ENCODE measurements around the gene TBL1XR1. TPM values are rescaled to one million over a fixed set of nuclear protein-coding genes. Genes with fewer than 3 reads are reported as not detected.
"Not testable (repeated sequence)": the region's sequence is repeated elsewhere in the genome, so short reads cannot be mapped to it uniquely, and the experiment has no call there.

Gene TBL1XR1
- total RNA-seq, 2 experiments from 2014 or later = 143 to 214 TPM

DNA sequence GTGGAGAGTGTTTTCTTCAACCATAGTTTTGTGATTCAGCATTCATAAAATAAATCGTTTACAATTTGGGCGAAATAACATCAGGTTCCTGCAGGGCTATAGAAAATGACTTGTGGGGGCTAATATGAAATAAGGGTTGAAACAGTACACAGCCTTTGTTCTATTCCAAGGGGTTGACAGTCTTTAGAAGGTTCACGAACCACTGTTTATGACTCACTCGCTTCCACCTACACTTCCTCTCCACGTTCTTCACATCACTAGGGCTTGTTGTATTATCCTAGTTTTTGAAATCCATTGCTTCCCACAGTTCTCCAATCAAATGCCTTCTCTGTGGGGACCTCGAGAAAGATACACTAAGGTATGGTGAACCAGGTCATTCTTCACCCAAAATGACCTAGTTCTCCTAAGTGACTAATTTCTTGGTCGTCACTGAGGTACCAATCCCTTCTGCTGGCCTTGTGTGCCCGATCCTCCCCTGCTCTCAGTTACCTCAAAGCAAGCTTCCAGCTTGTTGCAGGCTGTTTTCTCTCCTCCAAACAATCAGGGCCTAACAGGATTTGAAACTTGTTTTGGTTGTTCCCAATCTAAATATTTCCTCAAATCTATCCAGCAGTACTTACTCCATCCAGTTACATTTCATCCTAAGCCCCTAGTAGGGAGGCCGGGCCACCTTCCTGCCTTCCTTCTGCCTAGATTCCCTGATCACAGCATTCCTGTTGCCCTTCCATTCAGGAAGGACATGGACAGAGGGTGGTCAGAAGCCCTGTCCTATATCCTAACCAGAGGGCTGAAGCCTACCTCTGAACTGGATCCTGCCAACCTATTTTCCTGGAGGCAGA lies 23.1 kb upstream of the TBL1XR1 start:
- Mint-ChIP-seq H3K4me3 (no peak overlapping the region), H3K27ac (no peak overlapping the region), H3K36me3 (no peaks in the 10 kb centered on the region), H3K27me3 (no peaks in the 10 kb centered on the region), H3K9me3 (ENCODE audit: low read depth) (no peaks in the 10 kb centered on the region), H3K4me1 (peaks cover 14% of the 10 kb centered on the region)
- ATAC-seq = no peak
- DNase-seq = no peak
- CTCF ChIA-PET = no interaction called here

- Mint-ChIP-seq H3K9me3 (ENCODE audit: low read depth) (no peaks in the 10 kb centered on the region), H3K36me3 (no peaks in the 10 kb centered on the region), H3K4me1 (peaks cover 6% of the 10 kb centered on the region), H3K27ac (no peak overlapping the region), H3K4me3 (no peak overlapping the region), H3K27me3 (no peaks in the 10 kb centered on the region)
- CTCF ChIA-PET = no interaction called here
- ATAC-seq (no peak), DNase-seq (no peak)
Measured at GRCh38 chr3:177213801-177214535, 16.7 kb upstream of the TBL1XR1 start.

DNA sequence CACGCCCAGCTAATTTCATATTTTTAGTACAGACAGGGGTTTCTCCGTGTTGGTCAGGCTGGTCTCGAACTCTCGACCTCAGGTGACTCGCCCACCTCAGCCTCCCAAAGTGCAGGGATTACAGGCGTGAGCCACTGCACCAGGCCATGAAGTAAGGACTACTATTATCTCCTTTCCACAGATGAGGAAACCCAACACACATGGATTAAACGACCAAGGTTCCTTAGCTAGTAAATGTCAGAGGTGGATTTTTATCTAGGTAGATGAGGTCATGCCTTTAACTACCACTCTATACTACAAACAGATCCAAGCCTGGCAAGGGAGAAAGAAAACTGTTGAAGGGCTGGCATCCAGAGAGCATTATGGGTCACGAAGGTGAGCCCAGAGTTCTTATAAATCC lies 15.5 kb upstream of the TBL1XR1 start:
- Mint-ChIP-seq H3K27ac (no peak overlapping the region), H3K9me3 (ENCODE audit: low read depth) (no peaks in the 10 kb centered on the region), H3K4me1 (peaks cover 6% of the 10 kb centered on the region), H3K27me3 (no peaks in the 10 kb centered on the region), H3K36me3 (no peaks in the 10 kb centered on the region), H3K4me3 (no peak overlapping the region)
- ATAC-seq = no peak
- no peak for DNase-seq
- CTCF ChIA-PET = no interaction called here

GRCh38 chr3:177212278-177212610 lies 15.0 kb upstream of the TBL1XR1 start:
- Mint-ChIP-seq H3K27ac (no peak overlapping the region), H3K9me3 (ENCODE audit: low read depth) (no peaks in the 10 kb centered on the region), H3K4me1 (peaks cover 6% of the 10 kb centered on the region), H3K36me3 (no peaks in the 10 kb centered on the region), H3K4me3 (no peak overlapping the region), H3K27me3 (no peaks in the 10 kb centered on the region)
- ATAC-seq (peak; percentile 20), DNase-seq (no peak)
- CTCF ChIA-PET = no interaction called here

DNA sequence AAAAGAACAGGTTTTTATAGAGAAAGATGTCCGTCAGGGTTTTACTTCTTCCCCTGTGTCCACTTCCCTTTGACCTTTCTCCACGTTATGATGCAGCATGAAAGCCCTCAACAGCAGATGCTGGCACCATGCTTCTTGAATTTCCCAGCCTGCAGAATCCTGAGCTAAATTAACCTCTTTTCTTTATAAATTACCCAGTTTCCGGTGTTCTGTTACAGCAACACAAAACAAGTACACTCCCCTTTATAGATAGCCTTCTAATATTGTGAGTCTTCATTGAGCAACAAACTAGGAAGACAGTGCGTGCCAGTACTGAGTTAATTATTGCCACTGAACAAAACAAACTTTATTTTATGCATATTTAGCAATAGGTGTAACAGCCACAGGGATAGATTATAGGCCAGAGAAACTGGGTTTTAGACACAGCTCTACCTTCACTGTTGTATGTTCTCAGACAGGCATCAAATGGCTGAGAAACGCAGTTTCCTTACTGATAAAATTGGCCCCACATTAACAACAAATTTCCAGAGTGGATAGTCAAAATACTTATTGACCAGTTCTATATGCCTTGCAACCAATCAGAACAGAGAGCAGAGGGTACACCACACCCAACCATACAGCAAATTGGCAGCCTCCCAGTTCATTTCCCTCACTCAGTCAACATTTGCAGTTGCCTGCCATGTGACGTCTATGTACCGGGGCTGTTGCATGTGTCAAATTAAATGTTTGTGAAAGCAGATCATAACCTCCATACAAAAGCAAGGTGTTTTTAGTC lies 14.4 kb upstream of the TBL1XR1 start:
- Mint-ChIP-seq H3K4me1 (peaks cover 9% of the 10 kb centered on the region), H3K27me3 (no peaks in the 10 kb centered on the region), H3K4me3 (no peak overlapping the region), H3K9me3 (ENCODE audit: low read depth) (no peaks in the 10 kb centered on the region), H3K36me3 (no peaks in the 10 kb centered on the region), H3K27ac (no peak overlapping the region)
- no peak for ATAC-seq
- CTCF ChIA-PET = no interaction called here
- DNase-seq = no peak

DNA sequence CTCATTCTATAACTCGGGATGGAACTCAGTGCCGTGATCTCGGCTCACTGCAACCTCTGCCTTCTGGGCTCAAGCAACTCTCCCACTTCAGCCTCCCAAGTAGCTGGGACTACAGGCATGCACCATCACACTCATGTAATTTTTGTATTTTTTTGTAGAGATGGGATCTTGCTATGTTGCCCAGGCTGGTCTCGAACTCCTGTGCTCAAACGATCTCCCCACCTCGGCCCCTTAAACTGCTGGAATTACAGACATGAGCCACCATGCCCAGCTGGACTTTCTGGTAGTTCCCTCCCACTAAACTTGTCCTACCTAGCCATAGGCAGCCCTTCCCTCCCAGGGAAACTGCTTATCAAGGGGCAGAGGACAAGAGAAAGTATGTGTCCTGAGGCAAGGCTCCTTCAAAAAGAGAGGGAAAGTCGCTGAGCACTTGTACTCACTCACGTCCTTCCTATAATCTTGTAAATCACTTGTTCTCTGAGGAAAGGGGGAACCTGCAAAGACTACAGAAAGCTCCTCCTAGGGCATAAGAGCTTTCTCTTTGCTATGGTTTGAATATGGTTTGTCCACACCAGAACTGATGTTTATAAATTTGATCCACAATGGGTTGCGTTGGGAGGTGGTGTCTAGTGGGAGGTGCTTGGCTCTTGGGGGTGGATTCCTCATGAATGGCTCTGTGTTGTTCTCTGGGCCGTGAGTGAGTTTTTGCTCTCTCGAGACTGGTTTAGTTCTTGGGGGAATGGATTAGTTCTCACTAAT lies 13.6 kb upstream of the TBL1XR1 start:
- Mint-ChIP-seq H3K36me3 (no peaks in the 10 kb centered on the region), H3K9me3 (ENCODE audit: low read depth) (no peaks in the 10 kb centered on the region), H3K27ac (no peak overlapping the region), H3K27me3 (no peaks in the 10 kb centered on the region), H3K4me1 (peaks cover 16% of the 10 kb centered on the region), H3K4me3 (no peak overlapping the region)
- CTCF ChIA-PET = no interaction called here
- ATAC-seq = no peak
- DNase-seq = no peak

DNA sequence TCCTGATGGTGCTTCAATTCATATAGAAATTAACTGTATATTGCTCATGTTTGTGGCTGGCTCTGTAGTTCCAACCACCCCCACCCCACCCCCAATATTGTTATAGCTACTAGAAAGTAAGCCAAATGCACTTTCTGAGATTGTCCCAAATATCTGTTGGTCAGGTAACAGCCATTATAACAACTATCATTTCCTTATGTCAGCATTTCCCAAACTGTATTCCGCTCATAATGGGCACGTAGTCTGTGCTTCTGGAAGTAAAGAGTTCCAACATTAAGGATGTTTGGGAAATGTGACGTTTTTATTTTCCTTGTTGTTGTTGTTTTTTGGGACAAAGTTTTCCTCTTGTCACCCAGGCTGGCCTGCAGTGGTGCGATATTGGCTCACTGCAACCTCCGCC lies 12.2 kb upstream of the TBL1XR1 start:
- Mint-ChIP-seq H3K4me3 (no peak overlapping the region), H3K27me3 (no peaks in the 10 kb centered on the region), H3K27ac (no peak overlapping the region), H3K36me3 (no peaks in the 10 kb centered on the region), H3K9me3 (ENCODE audit: low read depth) (no peaks in the 10 kb centered on the region), H3K4me1 (peaks cover 17% of the 10 kb centered on the region)
- no peak for ATAC-seq
- DNase-seq = no peak
- CTCF ChIA-PET = interaction anchor here (1.3 kb wide), 1 partner anchor 149 kb away, joined by 3 read pairs; no protein-coding TSS in a partner anchor

DNA sequence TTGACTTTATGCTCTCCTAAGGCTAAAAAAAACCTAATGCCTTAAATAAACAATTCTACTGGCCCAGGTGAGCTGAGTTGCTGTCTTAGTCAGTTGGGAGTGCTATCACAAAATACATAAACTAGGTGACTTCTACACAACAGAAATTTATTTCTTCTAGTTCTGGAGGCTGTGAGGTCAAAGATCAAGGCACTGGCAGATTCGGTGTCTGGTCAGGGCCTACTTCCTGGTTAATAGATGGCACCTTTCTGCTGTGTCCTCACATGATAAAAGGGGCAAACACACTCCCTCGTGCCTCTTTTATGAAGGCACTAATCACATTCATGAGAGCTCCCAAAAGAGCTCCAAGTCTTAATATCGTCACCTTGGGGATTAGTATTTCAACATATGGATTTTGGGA lies 11.5 kb upstream of the TBL1XR1 start:
- Mint-ChIP-seq H3K36me3 (no peaks in the 10 kb centered on the region), H3K4me3 (no peak overlapping the region), H3K27ac (no peak overlapping the region), H3K4me1 (peaks cover 17% of the 10 kb centered on the region), H3K27me3 (no peaks in the 10 kb centered on the region), H3K9me3 (ENCODE audit: low read depth) (no peaks in the 10 kb centered on the region)
- CTCF ChIA-PET = interaction anchor here (1.3 kb wide), 1 partner anchor 150 kb away, joined by 3 read pairs; no protein-coding TSS in a partner anchor
- ATAC-seq (no peak), DNase-seq (no peak)

DNA sequence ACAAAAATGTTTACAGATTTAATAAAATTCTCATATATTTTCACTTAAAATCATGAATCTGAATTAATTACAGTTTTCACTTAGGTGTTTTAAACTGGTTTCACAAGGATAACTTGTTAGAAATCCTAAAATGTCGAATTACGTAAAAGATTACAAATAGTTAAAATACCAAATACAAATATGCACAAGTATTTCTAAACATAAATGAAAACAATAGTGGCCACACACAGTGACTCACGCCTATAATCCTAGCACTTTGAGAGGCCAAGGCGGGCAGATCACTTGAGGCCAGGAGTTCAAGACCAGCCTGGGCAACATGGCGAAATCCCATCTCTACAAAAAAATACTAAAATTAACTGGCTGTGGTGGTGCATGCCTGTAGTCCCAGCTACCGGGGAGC lies 10.9 kb upstream of the TBL1XR1 start:
- ATAC-seq (no peak), DNase-seq (no peak)
- Mint-ChIP-seq H3K27me3 (no peaks in the 10 kb centered on the region), H3K36me3 (no peaks in the 10 kb centered on the region), H3K27ac (no peak overlapping the region), H3K9me3 (ENCODE audit: low read depth) (no peaks in the 10 kb centered on the region), H3K4me1 (peaks cover 20% of the 10 kb centered on the region), H3K4me3 (no peak overlapping the region)
- CTCF ChIA-PET = no interaction called here

- Mint-ChIP-seq H3K9me3 (ENCODE audit: low read depth) (no peaks in the 10 kb centered on the region), H3K4me1 (peaks cover 28% of the 10 kb centered on the region), H3K27me3 (no peaks in the 10 kb centered on the region), H3K36me3 (no peaks in the 10 kb centered on the region), H3K4me3 (no peak overlapping the region), H3K27ac (no peak overlapping the region)
- ATAC-seq = no peak
- CTCF ChIA-PET = no interaction called here
- no peak for DNase-seq
Measured at GRCh38 chr3:177206936-177207335, 9.7 kb upstream of the TBL1XR1 start.

GRCh38 chr3:177203689-177204395 lies 6.6 kb upstream of the TBL1XR1 start:
- H3K36me3 Mint-ChIP-seq = peaks cover 2% of the 10 kb centered on the region
- H3K4me3 Mint-ChIP-seq = no peak overlapping the region
- H3K4me1 Mint-ChIP-seq = peaks cover 50% of the 10 kb centered on the region
- DNase-seq = no peak
- CTCF ChIA-PET = interaction anchor here (1.2 kb wide), 1 partner anchor 94 kb away, joined by 3 read pairs; no protein-coding TSS in a partner anchor
- no peaks in the 10 kb centered on the region for H3K27me3 Mint-ChIP-seq
- H3K9me3 Mint-ChIP-seq (ENCODE audit: low read depth) = no peaks in the 10 kb centered on the region
- no peak for ATAC-seq
- H3K27ac Mint-ChIP-seq = no peak overlapping the region

DNA sequence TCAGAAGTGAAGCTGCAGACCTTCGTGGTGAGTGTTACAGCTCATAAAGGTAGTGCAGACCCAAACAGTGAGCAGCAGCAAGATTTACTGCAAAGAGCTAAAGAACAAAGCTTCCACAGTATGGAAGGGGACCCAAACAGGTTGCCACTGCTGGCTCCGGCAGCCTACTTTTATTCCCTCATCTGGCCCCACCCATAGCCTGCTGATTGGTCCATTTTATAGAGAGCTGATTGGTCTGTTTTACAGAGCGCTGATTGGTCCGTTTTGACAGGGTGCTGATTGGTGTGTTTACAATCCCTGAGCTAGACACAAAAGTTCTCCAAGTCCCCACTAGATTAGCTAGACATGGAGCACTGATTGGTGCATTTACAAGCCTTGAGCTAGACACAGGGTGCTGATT lies 5.7 kb upstream of the TBL1XR1 start:
- H3K9me3 Mint-ChIP-seq (ENCODE audit: low read depth); H3K36me3 Mint-ChIP-seq; DNase-seq; H3K4me3 Mint-ChIP-seq; ATAC-seq; CTCF ChIA-PET; H3K27me3 Mint-ChIP-seq: not testable (repeated sequence)
- peak overlapping the region; percentile 95 for H3K27ac Mint-ChIP-seq
- H3K4me1 Mint-ChIP-seq = peaks cover 53% of the 10 kb centered on the region

All from activated CD8-positive, alpha-beta memory T cell treated with anti-CD3 and anti-CD28 coated beads, Interleukin-2, amount 10 ng/mL, durations not matched to agents 7 days and 5 days (primary cell).